H1 (cell line): ENCODE measurements around the gene POU6F2. TPM values are rescaled to one million over a fixed set of nuclear protein-coding genes. Genes with fewer than 3 reads are reported as not detected.

Experiments
- BCL11A ChIP-seq, 2 experiments: IDR thresholded peaks; one replicate each; pipeline ENCODE4 v1.6.1; 2011; ENCODE audit warnings: low read depth in 2 of 2, low read length in 2 of 2, mild to moderate bottlenecking in 2 of 2
- CBX8 ChIP-seq: fragments of 300-800, 300-1000 bp; sonication (generic); IDR thresholded peaks from 2 replicates; pipeline ENCODE4 v1.7.1; 2016; ENCODE audit warnings: low read depth, low read length, borderline replicate concordance
- CHD1 ChIP-seq: IDR thresholded peaks from 2 replicates; pipeline ENCODE4 v1.6.1; 2012; ENCODE audit warnings: low read depth, low read length, improper control_type of control experiment
- FOSL1 ChIP-seq: IDR thresholded peaks from 2 replicates; pipeline ENCODE4 v1.6.1; 2011; ENCODE audit warnings: mild to moderate bottlenecking, low read depth, low read length, moderate library complexity; ENCODE audit not compliant: insufficient read depth
- GABPA ChIP-seq: IDR thresholded peaks from 2 replicates; pipeline ENCODE4 v1.6.1; 2011; ENCODE audit warnings: mild to moderate bottlenecking, low read length, moderate library complexity, borderline replicate concordance; ENCODE audit not compliant: insufficient read depth
- GTF2F1 ChIP-seq: IDR thresholded peaks from 2 replicates; pipeline ENCODE4 v1.6.1; 2012; ENCODE audit warnings: low read depth, low read length, improper control_type of control experiment, borderline replicate concordance
- KDM5A ChIP-seq: fragments of 200-600 bp; IDR thresholded peaks from 2 replicates; pipeline ENCODE4 v1.7.1; 2012; ENCODE audit warnings: mild to moderate bottlenecking, low read length, inconsistent platforms, mixed read lengths
- SUZ12 ChIP-seq: fragments of 200-600 bp; sonication (generic); IDR thresholded peaks from 2 replicates; pipeline ENCODE4 v1.6.1; 2012; ENCODE audit warnings: mild to moderate bottlenecking, inconsistent platforms, low read length, moderate library complexity, mixed read lengths
- polyA plus RNA-seq, 7 experiments: library from polyadenylated mRNA; depleted of rRNA in 3 of 7; stranded (reverse) in 5 of 7; unstranded in 2 of 7; fragments of >200 nt in 5 of 7; fragments of 200-250 nt in 2 of 7; gene quantifications; 1 replicate in 5 of 7; 2 replicates in 1 of 7; 4 replicates in 1 of 7; pipeline versions ENCODE4 v1.2.1 to v1.2.3, GENCODE V29; 2011 to 2013; ENCODE audit warnings: missing spikeins in 2 of 7, mixed read lengths in 2 of 7
- total RNA-seq: library from RNA; stranded (reverse); fragmentation: NEBNext Ultra II Directional; extraction: Animal tissue kit (Norgen Biotek cat#: 25700); gene quantifications from 2 replicates; pipeline ENCODE4 v1.2.1, GENCODE V29; 2021

POU6F2 gene
- total and polyA plus RNA-seq, 2 of the 8 experiments (the other 6 are each of a cell fraction or from before 2014, with no cell fraction given): 1.1 to 2.0 TPM

- TF ChIP-seq BCL11A (IDR thresholded peaks at IDR 0.05; ENCODE audit: low read depth in 2 of 2, low read length in 2 of 2) (no peak), KDM5A (no peak), CHD1 (no peak), FOSL1 (no peak), SUZ12 (peak; percentile 36; the same call in 1 of the 2 replicates), GTF2F1 (no peak), CBX8 (no peak), GABPA (no peak)
These were observed 436.7 kb downstream of the POU6F2 start (continued) for GRCh38 chr7:39414224-39415035.
